Measurements from ENCODE around the gene CCDC149.

Gene CCDC149

GRCh38 chr4:24887881-24888430 is 24.9 kb downstream of the CCDC149 start:
- no peak for DNase-seq (ENCODE audit: low read depth)
- no peak overlapping the region for H3K4me3 ChIP-seq (ENCODE audit: control insufficient read depth, low read depth, low read length)
- TF ChIP-seq CTCF (conservative IDR thresholded peaks at IDR 0.05; ENCODE audit: control insufficient read depth, insufficient read depth, low read depth, low read length), result no peak

- TF ChIP-seq CTCF (conservative IDR thresholded peaks at IDR 0.05; ENCODE audit: control insufficient read depth, insufficient read depth, low read depth, low read length), result no peak
- no peak for DNase-seq (ENCODE audit: low read depth)
- no peak overlapping the region for H3K4me3 ChIP-seq (ENCODE audit: control insufficient read depth, low read depth, low read length)
Observed at GRCh38 chr4:24886596-24886995, 26.2 kb downstream of the CCDC149 start.

GRCh38 chr4:24885342-24885741 is 27.5 kb downstream of the CCDC149 start:
- no peak overlapping the region for H3K4me3 ChIP-seq (ENCODE audit: control insufficient read depth, low read depth, low read length)
- TF ChIP-seq CTCF (conservative IDR thresholded peaks at IDR 0.05; ENCODE audit: control insufficient read depth, insufficient read depth, low read depth, low read length), result no peak
- DNase-seq (ENCODE audit: low read depth), result peak; percentile 10

GRCh38 chr4:24884902-24885301 is 27.9 kb downstream of the CCDC149 start:
- DNase-seq (ENCODE audit: low read depth), result no peak
- no peak for TF ChIP-seq CTCF (conservative IDR thresholded peaks at IDR 0.05; ENCODE audit: control insufficient read depth, insufficient read depth, low read depth, low read length)
- H3K4me3 ChIP-seq (ENCODE audit: control insufficient read depth, low read depth, low read length), result no peak overlapping the region

- TF ChIP-seq CTCF (conservative IDR thresholded peaks at IDR 0.05; ENCODE audit: control insufficient read depth, insufficient read depth, low read depth, low read length), result no peak
- no peak overlapping the region for H3K4me3 ChIP-seq (ENCODE audit: control insufficient read depth, low read depth, low read length)
- peak; percentile 8 for DNase-seq (ENCODE audit: low read depth)
Observed at GRCh38 chr4:24881508-24882196, 31.2 kb downstream of the CCDC149 start.

GRCh38 chr4:24880186-24880585 is 32.7 kb downstream of the CCDC149 start:
- DNase-seq (ENCODE audit: low read depth), result peak; percentile 16
- TF ChIP-seq CTCF (conservative IDR thresholded peaks at IDR 0.05; ENCODE audit: control insufficient read depth, insufficient read depth, low read depth, low read length), result no peak
- H3K4me3 ChIP-seq (ENCODE audit: control insufficient read depth, low read depth, low read length), result no peak overlapping the region
